CD4-positive, alpha-beta T cell treated with Interleukin-4 for 4 hours (primary cell): ENCODE measurements around the gene S1PR3.

Source experiments
- DNase-seq: peaks from one replicate; pipeline ENCODE4 v3.0.0-alpha.2; 2020

S1PR3 gene

DNA sequence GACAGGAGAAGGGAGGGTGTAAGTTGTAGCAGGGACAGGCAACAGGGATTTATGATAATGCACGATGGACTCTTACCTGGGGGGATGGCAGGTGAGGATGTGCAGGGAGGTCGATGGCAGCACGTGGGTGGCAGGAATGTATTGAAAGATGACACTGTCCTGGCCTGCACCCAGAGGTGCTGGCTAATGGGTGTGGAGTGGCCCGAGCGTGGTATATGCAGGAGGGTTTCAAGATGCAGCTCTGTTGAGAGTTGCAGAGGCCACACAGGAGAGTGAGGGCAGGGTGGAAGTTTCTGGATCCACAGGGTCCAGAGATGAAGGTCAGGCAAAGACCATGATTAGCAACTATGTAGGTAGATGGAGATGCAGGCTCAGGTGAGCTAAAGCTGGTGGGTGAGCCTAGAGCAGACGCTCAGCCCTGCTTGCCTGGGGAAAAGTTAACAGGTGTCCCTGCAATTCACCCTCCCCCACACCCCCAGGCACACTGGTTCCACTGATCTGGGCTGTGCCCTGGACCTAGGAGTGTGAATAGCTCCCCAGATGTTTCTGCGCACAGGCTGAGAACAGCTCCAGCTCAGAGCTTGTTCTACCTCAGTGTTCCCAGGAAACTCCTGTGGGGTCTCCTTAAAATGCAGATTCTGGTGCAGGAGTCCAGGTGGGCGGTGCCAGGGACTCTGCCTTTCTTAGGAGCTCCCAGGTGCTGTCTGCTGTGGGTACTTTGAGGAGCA, 21.5 kb upstream of the S1PR3 start:
- DNase-seq, result no peak

DNA sequence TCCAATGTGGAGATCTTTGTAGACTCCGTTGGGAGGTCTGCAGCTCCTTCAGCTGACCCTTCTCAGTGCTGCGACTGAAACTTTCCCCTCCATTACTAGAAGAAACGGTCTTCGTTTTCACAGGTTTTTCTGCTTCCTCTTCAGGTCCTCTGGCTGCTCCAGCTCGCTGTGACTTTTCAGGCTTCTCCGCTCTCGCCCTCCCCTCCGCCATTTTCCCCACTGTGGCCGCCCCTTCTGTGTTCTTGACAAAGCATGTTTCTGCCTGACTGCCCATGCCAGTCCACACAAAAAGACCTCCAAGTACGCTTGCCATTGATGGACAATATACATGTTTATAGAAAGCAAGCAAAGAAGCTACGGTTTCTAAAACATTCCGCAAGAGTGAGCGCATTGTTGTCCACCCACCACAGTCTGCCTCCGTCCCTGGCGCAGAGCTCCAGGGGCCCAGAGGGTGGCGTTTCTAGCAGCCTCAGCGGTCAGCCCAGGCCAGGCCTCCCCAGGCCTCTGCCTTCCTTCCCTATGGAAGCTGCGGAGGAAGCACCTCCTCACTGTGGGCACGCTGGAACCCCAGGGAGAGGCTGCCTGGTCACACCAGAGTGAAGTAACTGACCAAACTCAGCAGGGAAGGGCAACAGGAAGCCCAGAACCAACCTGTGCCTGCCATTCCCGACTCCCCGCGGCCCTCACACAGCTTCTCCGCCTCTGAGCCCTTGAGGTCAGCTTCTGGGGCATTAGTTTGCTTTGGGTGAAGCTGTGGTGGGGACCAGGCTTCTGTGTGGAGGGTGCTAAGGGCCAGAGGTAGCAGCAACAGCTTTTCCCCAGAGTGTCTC, 19.9 kb upstream of the S1PR3 start:
- DNase-seq, result no peak

DNA sequence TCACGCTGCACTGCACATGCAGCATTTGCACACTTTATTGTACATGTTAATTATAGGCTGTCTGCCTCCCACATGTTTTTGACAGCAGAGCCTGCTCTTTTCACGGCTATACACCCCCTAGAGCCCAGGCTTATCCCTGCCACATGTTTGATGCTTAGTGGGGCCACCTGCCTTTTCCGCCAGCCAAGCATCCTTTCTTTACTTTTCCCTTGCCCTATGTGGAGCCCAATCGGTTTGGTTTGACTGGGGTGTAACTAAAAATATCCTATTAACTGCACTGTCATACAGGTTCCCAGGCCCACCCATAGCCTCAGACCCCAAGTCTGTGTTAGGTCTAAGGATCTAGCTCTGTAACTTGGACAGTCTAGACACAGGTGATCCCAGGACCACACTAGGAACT, 18.9 kb upstream of the S1PR3 start:
- DNase-seq, result no peak

DNA sequence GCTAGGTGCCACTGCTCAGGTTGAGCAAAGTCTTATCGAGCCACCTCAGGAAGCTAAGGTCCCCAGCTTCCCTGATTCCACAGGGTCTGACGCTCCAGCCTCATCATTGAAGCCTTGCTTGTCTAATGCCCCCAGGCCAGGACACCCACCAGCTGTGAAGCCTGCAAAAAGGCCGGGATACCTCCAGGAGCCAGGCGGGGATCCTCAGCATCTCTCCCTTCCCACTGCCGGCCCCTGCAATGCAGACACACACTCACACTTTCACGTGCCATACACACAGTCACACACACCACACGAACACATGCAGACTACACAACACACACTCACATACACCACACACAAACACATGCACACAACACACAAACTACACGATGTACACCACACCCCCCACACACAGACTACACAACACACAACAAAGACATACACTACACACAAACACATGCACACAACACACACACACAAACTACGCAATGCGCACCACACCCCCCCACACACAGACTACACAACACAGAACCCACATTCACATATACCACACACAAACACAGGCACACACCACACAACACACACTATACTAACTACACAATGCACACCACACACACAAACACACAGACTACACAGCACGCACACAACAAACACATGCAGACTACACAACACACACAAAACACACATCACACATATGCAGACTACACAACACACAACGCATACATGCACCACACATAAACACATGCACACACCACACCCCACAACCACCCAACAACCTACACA, 17.8 kb upstream of the S1PR3 start:
- no peak for DNase-seq

DNA sequence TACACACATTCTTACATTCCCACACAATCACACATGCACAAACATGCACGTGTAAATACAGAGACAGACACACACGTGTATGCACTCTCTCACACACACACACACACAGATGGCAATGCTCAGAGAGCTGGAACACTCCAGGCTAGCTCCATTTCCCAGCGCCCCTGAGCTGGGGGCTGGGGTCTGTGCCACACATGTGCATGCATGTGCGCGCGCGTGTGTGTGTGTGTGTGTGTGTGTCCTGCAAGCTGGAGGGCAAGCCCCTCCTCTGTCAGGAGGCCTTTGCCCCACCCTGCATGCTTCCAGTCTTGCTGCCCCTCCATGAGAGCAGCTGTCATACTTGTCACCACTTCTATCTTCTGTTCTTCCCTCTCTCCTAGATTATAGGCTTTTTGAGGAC, 16.6 kb upstream of the S1PR3 start:
- DNase-seq, result no peak

GRCh38 chr9:88975966-88976889, 15.0 kb upstream of the S1PR3 start:
- no peak for DNase-seq

DNA sequence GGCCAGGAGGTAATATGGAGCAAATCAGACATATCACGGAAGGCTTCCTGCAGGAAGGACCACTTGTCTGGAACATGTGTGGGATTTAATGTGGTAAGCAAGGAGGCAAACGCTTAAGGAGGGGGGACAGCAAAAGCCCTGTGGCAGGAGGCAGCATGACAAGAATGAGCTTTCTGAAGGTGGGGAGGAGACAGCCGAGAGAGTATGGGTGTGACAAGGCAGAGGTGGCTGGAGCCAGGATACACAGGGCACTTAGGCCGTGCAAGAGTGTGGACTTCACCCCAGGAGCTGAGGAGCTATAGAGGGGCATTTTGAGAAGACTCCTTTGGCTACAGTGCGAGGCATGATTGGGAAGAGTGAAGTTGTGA, 14.4 kb upstream of the S1PR3 start:
- no peak for DNase-seq

- no peak for DNase-seq
Measured at GRCh38 chr9:88978034-88978433, 13.2 kb upstream of the S1PR3 start.

- no peak for DNase-seq
Measured at GRCh38 chr9:88979021-88979420, 12.2 kb upstream of the S1PR3 start.

DNA sequence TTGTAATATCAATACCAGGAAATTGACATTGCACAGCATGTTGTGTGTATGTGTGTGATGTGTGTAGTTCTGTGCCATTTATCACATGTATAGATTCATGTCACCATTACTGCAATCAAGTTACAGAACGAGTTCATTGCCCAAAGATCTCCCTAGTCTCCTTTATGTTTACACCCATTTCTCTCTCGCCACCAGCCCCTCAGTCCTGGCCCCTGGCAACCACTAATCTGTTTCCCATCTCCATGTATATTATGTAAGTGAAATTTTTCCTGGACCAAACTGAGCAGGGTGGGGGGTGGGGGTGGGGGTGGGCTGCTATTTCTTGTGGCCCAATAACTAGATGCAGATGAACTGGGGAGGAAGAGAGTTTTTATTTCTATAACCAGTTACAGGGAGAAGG, 11.5 kb upstream of the S1PR3 start:
- DNase-seq, result no peak

GRCh38 chr9:88980740-88981203, 10.5 kb upstream of the S1PR3 start:
- DNase-seq, result no peak

DNA sequence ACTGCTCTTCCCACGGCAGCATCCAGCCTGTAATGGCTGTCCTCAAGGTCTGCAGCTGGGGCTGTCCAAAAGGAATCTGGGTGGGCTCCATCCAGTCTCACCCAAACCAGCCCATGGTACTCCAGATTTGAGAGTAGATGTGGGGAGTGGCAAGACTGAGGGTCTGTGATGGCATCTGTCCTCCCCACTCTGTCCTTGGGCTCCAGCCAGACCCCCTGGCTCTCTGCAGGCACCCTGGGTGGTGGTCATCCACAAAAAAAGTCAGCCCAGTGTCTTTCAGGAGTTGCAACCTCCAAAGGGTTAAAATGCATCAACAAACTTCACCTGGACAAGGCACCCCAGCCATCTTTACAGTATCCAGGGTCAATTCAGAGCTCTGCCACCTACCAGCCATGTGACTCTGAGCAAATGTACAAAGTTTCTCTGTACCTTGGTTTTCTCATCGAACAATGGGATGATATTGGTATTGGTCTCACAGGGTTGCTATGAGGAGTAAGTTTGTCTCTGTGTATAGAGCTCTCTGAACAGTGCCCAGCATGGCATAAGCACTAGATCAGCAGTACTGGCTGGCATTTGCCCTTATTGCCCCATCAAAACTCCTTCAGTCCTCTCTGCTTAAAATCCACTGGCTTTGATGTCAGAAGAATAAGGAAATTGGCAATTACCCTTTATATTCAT, 7.3 kb upstream of the S1PR3 start:
- no peak for DNase-seq

DNA sequence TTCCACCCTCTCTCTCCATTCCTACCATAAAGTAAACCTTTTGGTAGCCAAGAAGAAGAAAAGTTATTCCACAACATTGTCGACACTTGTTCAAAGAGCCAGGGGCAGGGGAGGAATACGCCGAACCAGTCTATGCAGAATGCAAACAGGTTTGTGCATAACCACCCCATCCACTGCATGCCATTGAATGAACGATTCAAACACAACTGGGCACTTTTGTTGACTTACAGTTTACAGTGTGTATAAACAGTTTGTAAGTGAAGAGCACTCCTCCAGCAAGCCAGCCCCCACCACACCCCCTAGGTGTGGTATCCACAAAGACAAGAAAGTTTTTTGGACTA, 6.8 kb upstream of the S1PR3 start:
- no peak for DNase-seq

- no peak for DNase-seq
Measured at GRCh38 chr9:88985616-88986015, 5.7 kb upstream of the S1PR3 start.

- DNase-seq, result no peak
Measured at GRCh38 chr9:88986776-88987175, 4.5 kb upstream of the S1PR3 start.

- no peak for DNase-seq
Measured at GRCh38 chr9:88987661-88988060, 3.6 kb upstream of the S1PR3 start.

DNA sequence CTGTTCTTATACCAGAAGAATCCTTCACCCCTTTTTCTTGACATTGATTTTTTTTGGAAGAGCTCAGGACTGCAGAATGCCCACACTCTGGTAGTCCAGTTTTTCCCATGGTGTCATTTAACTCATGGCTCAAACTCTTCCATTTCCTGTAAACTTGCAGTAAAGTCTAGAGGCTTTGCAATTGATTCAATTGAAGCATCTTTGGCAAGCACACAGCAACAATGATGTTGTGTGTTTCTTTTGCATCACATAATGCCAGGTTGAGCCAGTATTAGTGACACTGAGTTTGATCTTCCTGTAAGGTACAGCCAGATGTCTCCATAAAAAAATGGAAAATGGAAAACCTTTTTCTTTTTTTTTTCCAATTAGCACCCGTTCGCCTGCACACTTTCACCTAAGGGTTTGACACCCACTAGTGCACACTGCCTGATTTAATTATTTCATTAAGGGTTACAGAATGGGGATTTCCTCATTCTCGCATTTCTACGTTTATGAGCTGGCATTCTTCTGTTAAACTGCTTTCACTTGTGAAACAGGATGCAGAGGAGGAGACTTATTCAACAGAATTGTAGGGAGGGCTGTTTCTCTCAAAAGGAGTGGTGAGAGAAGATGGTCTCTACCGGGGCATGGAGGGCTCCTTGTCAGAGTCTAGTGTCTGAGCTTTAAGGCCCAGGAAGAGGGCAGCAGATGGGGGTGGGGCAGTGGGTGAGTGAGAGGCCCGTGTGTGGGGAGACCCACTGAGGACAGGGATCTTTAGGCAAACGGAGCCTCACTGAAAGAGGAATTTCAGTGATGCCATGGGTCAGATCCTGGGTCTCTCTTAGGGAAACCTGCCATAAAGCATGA, 2.2 kb upstream of the S1PR3 start:
- peak; percentile 22 for DNase-seq

DNA sequence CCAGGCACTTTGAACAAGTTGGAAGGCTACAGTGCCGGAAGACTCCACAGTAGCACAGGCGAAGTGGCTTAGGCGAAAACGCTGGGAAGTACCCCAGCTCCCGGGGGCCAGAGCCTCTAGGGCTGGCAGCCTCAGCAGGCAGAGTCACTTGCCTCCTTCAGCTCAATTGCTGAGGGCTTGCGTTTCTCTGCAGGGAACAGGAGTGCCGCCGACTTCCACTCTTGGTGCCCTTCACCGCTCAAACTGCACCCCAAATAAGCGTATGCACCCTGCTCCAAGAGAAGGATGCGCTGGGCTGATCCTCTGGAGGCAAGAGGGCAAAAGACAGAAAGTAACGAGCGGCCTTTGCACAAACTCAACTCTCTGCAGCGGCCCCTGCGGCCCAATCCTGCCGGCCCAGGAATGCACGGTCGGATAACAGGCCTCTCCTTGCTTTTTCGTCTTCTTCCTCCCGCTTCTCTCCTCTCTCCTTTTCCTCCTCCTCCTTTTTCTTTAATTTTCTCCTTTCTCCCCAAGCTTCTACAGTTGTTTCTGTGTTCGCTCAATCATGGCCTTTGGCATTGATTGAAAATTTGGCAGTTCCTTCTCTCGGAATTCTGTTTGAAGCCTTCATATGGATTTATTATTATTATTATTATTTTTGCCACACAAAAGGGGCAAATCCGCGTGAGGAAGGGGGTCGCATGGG, 1.1 kb upstream of the S1PR3 start:
- DNase-seq, result no peak

- no peak for DNase-seq
Measured at GRCh38 chr9:88990729-88991065, 571 bp upstream of the S1PR3 start.

DNA sequence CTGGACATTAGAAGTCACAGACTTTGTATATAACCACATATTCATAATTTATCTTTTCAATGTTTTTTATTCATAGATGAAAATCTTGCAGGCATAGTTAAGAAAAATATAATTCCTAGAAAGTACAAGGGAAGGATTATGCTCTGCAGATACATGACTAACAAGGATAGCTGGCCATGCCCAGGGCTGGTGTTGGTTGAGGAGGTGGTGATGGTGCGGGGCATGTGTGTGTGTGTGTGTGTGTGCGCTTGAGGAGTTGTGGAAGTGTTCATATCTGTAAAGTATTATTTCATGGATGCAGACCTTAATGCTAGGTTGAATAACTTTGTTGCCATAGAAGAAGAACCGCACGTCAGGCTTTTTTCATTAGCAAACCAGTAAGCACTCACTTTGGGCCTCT, 1.3 kb downstream of the S1PR3 start:
- DNase-seq, result no peak

DNA sequence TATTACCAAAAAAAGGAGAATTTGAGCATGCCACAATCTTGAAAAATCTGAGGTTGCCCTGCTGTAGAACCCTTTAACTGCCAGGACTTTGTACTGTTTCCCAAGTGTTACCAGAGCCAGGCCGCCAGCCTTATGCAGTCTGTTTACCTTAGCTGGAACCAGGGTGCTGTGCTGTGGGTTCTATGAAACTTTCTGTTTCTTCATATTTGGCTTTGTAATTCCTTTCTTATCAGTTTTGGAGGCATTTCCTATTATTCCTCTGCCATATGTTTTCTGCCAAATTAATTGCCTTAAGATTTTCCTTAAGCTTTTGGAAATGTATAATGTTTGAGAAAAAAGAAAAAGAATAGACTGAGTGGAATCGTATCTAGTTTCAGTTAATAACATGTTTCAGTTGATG, 2.1 kb downstream of the S1PR3 start:
- DNase-seq, result no peak
